Non-pigmented ciliary epithelial cell (primary cell): Measurements from ENCODE around the gene SLC32A1.

ENCODE experiments used
- DNase-seq: peaks from one replicate; pipeline ENCODE4 v3.0.0-alpha.2; 2010; ENCODE audit warnings: low read depth

Gene SLC32A1

GRCh38 chr20:38725931-38726803 is 1.9 kb downstream of the SLC32A1 start:
- DNase-seq, result no peak

- DNase-seq, result no peak
These were observed 2.7 kb downstream of the SLC32A1 start for GRCh38 chr20:38726804-38727606.

- DNase-seq, result no peak
These were observed 3.4 kb downstream of the SLC32A1 start for GRCh38 chr20:38727607-38728190.

- no peak for DNase-seq
These were observed 4.0 kb downstream of the SLC32A1 start for GRCh38 chr20:38728191-38728781.

GRCh38 chr20:38728911-38729642 is 4.8 kb downstream of the SLC32A1 start:
- no peak for DNase-seq

- no peak for DNase-seq
These were observed 5.5 kb downstream of the SLC32A1 start for GRCh38 chr20:38729767-38730166.

- no peak for DNase-seq
These were observed 6.1 kb downstream of the SLC32A1 start for GRCh38 chr20:38730167-38730988.

- DNase-seq, result no peak
These were observed 6.9 kb downstream of the SLC32A1 start for GRCh38 chr20:38730989-38731737.

- no peak for DNase-seq
These were observed 7.4 kb downstream of the SLC32A1 start for GRCh38 chr20:38731738-38732113.

GRCh38 chr20:38732981-38733380 is 8.7 kb downstream of the SLC32A1 start:
- no peak for DNase-seq

GRCh38 chr20:38735172-38735571 is 10.9 kb downstream of the SLC32A1 start:
- DNase-seq, result no peak

GRCh38 chr20:38737887-38738286 is 13.6 kb downstream of the SLC32A1 start:
- no peak for DNase-seq

GRCh38 chr20:38745757-38746156 is 21.5 kb downstream of the SLC32A1 start:
- DNase-seq, result no peak

GRCh38 chr20:38747495-38748096 is 23.3 kb downstream of the SLC32A1 start:
- DNase-seq, result no peak

GRCh38 chr20:38748097-38748860 is 24.0 kb downstream of the SLC32A1 start, which contains the start of gene ACTR5:
TSS of gene ACTR5 (plus strand) at chr20:38748460. CDS start at chr20:38748479, 19 bp downstream.
- peak; percentile 30 for DNase-seq

GRCh38 chr20:38748861-38749149 is 24.5 kb downstream of the SLC32A1 start:
- no peak for DNase-seq

GRCh38 chr20:38751360-38751976 is 27.2 kb downstream of the SLC32A1 start:
- no peak for DNase-seq

GRCh38 chr20:38752029-38752428 is 27.7 kb downstream of the SLC32A1 start:
- no peak for DNase-seq

- DNase-seq, result no peak
These were observed 30.6 kb downstream of the SLC32A1 start for GRCh38 chr20:38754924-38755323.
